HuH-7.5 (cell line): ENCODE data around the gene RNU1-4.
"Not testable (repeated sequence)": the region's sequence is repeated elsewhere in the genome, so short reads cannot be mapped to it uniquely, and the experiment has no call there.

Experiments used
- DNase-seq: peaks from one replicate; pipeline ENCODE4 v3.0.0; 2011; ENCODE audit warnings: low spot score

RNU1-4 gene

GRCh38 chr1:16708704-16709103 lies 31.6 kb upstream of the RNU1-4 start:
- not testable (repeated sequence) for DNase-seq

- not testable (repeated sequence) for DNase-seq
These were observed 30.6 kb upstream of the RNU1-4 start for GRCh38 chr1:16709659-16710087.

GRCh38 chr1:16710618-16711017 lies 29.7 kb upstream of the RNU1-4 start:
- not testable (repeated sequence) for DNase-seq

GRCh38 chr1:16712131-16712530 lies 28.2 kb upstream of the RNU1-4 start:
- DNase-seq, result not testable (repeated sequence)

GRCh38 chr1:16712582-16712981 lies 27.7 kb upstream of the RNU1-4 start:
- not testable (repeated sequence) for DNase-seq

GRCh38 chr1:16712984-16713383 lies 27.3 kb upstream of the RNU1-4 start:
- not testable (repeated sequence) for DNase-seq

GRCh38 chr1:16713480-16713879 lies 26.8 kb upstream of the RNU1-4 start:
- not testable (repeated sequence) for DNase-seq

GRCh38 chr1:16716691-16717335 lies 23.5 kb upstream of the RNU1-4 start:
- peak; percentile 38 for DNase-seq

GRCh38 chr1:16717336-16718098 lies 22.8 kb upstream of the RNU1-4 start:
- peak; percentile 16 for DNase-seq

GRCh38 chr1:16718099-16718907 lies 22.0 kb upstream of the RNU1-4 start:
- not testable (repeated sequence) for DNase-seq

- DNase-seq, result peak; percentile 23
These were observed 21.3 kb upstream of the RNU1-4 start for GRCh38 chr1:16718908-16719533.

GRCh38 chr1:16719571-16720350 lies 20.6 kb upstream of the RNU1-4 start:
- no peak for DNase-seq

- DNase-seq, result no peak
These were observed 19.7 kb upstream of the RNU1-4 start for GRCh38 chr1:16720351-16721223.

GRCh38 chr1:16721871-16722641 lies 18.3 kb upstream of the RNU1-4 start:
- DNase-seq, result no peak

GRCh38 chr1:16724718-16725438 lies 15.4 kb upstream of the RNU1-4 start:
- peak; percentile 9 for DNase-seq

- not testable (repeated sequence) for DNase-seq
These were observed 14.7 kb upstream of the RNU1-4 start for GRCh38 chr1:16725439-16726245.

- peak; percentile 42 for DNase-seq
These were observed 12.9 kb upstream of the RNU1-4 start for GRCh38 chr1:16727190-16728111.
